Sciatic nerve (tissue), 2 donors: ENCODE results near the gene MAST4. TPM values are rescaled to one million over a fixed set of nuclear protein-coding genes. Genes with fewer than 3 reads are reported as not detected.
A peak's percentile ranks its signal among the peaks of the same experiment; 100 is the strongest.

ENCODE experiments used
- ATAC-seq: fragments of 200-7000 bp; cut with Tn5 transposase; one replicate; pipeline ENCODE4 v1.9.1; 2020; ENCODE audit warnings: mild to moderate bottlenecking, moderate library complexity
- DNase-seq: peaks from one replicate; pipeline ENCODE4 v3.0.0-alpha.2; 2020; ENCODE audit warnings: low spot score
- intact Hi-C: fragments of 100-400 bp; cut with DNase I; formaldehyde crosslinking; loops from one replicate; pipeline ENCODE4 v1.14.2; 2022
- total RNA-seq: library from RNA; stranded (reverse); fragmentation: NEBNext Ultra II Directional; extraction: Animal tissue kit (Norgen Biotek cat#: 25700); gene quantifications from one replicate; pipeline ENCODE4 v1.2.1, GENCODE V29; 2021
- donor health status: DM: no; HTN: no; CAD: no.
- donor health status: DM: no; HTN: no; CAD: no.

The MAST4 gene
- total RNA-seq, 1 donor from 2014 or later: 47.9 TPM

DNA sequence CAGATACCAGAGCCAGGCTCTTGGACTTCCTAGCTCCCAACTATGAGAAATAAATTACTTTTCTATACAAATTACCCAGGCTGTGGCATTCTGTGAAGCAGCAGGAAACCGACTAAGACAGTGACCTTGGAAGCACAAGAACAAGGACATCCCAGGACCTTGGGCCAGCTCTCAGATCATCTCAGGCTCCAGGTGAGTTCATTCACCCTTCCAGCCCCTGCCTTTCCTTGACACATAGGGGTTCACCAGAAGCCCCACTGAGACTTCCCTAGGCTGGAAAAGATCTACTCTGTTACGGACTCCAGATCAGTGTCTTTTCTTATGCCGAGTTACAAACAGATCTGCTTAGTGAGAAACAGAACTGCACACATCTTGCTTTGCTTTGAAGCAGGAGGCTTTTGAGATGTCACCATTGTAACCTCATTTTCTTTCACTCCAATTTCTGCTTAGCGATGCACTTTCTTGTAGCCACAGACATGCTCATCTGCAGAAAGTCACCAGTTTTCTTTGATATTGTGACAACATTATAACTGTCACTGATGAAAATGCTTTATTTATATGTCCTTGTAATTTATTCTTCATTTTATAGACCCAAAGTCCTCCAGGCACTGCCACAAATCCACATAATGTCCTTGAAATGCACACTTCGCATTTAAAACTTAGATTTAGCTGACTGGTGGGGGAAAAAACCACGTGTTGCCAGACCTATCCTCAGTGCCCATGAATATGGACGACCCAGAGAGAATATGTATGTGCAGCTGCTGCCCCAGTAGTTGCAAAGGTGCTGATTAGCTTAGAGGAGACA, 592.3 kb downstream of the MAST4 start:
- intact Hi-C loops: no loop called here
- DNase-seq (no peak), ATAC-seq (no peak)

DNA sequence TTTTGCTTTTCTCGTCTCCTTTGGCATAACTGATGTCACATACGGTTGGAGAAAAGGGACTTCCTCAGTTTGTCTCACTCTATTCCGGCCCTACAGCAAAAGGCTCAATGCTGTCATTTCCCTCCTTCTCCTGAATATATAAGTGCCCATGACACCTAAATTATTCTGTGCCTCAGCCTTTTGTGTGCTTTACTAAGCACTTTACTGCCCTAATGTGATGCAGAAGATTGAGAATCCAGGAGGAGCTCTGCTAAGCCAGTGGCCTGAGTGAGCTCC, 592.8 kb downstream of the MAST4 start:
- no peak for DNase-seq
- no peak for ATAC-seq

DNA sequence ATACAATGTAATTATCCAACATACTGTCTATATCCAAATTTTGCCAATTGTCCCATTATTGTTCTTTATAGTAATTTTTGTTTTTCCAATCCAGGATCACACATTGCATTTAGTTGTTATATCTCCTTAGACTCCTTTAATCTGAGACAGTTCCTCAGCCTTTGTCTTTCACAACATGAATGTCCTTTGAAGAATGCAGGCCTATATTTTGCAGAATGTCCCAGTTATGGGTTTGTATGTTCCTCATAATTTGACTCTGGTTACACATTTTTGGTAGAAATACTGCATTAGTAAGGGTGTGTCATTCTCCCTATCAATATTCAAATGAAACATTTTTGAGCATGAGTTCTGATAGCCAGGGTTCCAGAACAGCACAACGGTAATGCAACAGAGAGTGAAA, 593.7 kb downstream of the MAST4 start:
- ATAC-seq (no peak), DNase-seq (no peak)
- intact Hi-C loops: no loop called here

More for the DNA sequence above, 592.8 kb downstream of the MAST4 start:
- intact Hi-C loops: no loop called here

DNA sequence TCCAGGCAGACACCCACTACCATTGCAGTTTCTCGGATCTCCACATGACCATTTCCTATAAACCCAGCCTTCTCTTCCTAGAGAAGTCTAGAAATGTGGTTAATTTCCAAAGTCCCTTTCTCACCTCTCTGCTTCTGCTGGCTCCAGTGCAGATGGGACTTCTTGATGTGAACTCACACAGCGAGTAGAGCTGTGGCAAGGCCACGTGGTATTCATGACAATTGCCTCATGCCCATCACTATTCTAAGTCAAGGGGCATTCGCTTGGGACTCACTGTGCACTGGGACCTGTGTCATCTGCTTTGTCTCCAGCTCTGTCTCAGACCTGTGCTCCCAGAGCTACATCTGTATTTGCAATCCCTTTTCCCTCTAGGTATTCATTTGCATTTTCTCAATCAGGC, 594.2 kb downstream of the MAST4 start:
- intact Hi-C loops: no loop called here
- ATAC-seq: no peak
- DNase-seq: no peak

DNA sequence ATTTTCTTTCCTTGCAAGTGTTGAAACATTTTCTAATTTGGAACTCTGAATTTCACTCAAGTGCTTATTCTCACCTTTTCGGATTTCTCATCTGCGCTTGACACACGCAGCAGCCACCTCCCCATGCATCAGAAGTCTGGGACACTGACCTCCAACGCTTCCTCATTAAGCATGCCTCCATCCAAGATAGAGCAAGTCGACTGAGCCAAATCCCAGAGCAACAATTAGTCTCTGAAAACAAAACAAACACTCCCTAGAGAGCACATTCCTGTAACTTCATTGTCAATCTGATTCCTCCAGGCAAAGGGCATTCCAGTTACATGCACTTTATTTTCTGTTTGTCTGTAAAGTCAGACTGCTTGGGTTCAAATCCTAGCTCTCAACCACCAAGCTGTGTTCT, 594.7 kb downstream of the MAST4 start:
- no peak for ATAC-seq
- intact Hi-C loops: no loop called here

DNA sequence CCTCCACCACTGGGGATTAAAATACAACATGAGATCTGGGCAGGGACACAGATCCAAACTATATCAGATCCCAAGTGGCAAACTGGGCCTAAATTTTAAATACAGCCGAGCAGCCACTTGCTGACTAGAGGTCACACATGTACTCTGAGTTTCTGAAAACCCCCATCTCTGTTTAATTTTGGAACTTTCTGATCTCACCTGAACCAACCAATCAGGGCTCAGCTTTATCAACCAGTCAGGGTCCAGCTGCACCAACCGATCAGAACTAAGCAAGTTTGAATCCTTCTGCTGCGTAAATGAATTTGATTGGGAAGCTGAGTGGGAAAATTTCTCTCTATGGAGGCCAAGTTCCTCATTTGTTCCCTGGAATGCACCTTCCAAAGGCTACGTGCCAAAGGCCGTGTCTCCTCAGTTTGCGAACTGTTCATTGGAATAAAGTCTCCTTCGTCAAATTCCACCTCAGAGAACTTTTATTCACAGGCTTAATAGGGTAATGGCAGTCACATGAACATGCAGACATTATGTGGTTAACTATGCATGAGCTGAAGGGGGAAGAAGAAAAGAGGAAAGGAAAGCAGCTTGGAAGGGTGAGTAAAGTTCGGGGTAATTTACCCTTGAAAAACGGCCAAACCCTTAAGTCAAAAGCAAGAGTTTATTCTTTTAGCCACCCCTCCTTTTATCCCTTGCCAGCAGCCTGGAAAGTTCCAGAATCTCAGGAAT, 596.7 kb downstream of the MAST4 start:
- ATAC-seq: peak; percentile 50
- DNase-seq: no peak
- intact Hi-C loops: no loop called here

More for the DNA sequence above, 594.7 kb downstream of the MAST4 start:
- DNase-seq: no peak

DNA sequence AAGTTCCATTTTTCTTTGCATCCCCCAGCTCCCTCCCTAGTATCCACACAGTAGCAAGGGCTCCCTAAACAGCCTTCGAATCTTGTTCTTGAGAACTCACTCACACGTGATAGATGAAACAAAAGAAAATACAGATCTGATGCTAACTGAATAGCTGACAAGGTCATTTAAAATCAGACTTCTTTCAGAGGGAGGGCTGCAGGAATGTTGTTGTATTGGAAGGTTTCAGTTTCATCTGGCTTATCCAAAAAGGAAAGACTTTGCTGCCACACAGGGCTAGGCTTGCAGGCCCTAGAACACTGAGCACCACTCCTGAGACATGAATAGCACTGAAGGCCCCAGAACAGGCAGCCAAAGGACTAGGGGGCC, 597.2 kb downstream of the MAST4 start:
- DNase-seq: no peak
- intact Hi-C loops: no loop called here
- ATAC-seq: peak; percentile 23

DNA sequence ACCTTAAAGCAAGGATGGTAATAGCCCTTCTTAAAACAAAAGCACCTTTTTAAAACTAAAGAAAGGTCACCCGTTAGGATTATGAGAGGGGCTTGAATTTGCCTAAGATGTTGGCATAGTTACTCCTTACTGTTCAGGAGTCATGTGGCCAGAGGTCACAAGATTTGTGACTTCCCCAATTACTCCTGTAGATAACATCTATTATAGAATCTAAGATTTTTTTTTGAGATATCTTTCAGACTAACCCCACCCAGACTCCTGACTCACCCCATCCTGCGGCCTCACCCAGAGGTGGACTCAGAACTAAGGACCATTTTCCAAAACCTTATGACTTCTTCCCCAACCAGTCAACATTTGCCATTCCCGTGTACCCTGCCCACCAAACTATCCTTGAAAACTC, 598.0 kb downstream of the MAST4 start:
- intact Hi-C loops: no loop called here
- DNase-seq (no peak), ATAC-seq (no peak)

DNA sequence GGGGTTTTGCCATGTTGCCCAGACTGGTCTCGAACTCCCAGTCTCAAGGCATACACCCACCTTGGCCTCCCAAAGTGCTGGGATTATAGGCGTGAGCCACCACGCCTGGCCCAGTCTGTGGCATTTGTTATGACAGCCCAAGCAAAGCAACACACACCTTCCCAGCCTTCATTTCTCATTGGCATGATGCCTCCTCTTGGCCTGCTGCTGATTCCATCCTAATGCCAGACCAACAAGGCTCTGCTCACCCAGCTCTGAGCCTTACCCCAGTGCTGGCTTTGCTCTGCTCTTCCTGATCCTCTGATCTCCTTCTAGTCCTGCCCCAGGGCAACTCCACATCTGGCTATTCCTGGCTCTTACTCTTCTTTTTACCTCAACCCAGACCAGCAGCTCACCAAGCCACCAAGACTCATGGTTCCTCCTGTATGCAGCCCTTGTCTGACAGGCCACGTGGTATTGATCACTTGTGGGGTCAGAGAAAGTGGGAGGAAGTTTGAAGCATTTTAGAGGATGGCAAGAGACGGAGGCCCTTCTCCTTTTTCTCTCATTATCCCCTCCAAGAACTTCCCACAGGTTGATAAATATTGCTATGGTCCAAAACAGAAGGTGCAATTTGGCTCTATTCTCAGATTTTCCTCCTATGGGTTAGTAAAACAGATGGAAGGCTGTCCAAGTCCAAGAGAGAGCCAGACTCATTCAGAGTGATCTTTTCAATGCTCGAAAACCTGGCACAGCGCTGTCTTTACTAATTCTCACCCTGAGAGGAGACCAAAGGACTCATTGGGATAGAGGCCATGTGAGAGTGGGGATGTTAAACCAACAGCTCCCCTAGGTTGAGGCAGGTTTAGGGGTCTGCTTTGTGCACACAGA, 599.4 kb downstream of the MAST4 start:
- intact Hi-C loops: no loop called here
- no peak for ATAC-seq
- DNase-seq: no peak

DNA sequence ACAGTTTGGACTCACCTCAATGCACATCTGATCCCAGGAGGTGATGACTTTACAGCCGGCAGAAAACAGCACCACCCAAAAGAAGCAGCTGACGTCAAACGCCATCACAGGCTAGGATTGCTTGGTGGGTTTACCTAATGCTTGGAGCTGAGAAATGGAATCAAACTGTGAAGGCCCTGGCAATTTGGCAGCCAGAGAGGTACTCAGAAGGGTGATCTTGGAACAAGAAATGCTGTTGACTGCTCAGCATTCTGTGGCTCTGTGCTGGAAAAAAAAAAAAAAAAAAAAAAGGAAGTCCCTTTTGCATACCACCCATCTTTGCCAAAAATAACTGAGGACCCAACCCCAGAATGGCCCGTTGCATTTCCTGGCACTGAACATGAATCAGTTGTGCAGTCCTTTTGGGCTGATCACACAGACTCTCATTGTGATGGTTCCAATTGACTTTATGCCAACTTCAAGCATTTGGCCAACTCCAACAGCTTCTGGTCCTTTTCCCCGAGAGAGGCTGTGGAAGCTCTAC, 600.4 kb downstream of the MAST4 start, which contains the start of gene CD180:
Gene CD180, minus strand, starts transcription at position 263 of the 523 bp plus-strand sequence. Its CDS starts 158 bp downstream, at position 105.
- ATAC-seq (peak; percentile 66), DNase-seq (no peak)
- intact Hi-C loops: no loop called here

DNA sequence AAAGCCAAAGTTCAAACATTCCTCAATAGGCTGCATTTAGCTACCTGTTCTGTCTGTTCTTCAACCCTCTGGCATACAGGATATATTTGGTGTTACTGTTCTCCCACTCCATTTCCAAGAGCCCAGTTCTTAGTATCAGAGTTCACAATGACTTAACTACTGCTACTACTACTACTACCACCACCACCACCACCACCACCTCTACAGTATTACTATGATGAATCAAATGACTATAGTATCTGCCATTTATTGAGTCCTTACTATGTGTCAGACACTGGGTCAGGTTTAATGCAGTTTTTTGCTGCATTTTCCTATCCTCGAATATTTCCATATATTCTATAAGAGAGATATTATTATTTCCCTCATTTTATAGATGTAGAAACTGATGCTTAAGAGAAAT, 601.3 kb downstream of the MAST4 start:
- ATAC-seq: no peak
- intact Hi-C loops: no loop called here
- no peak for DNase-seq

DNA sequence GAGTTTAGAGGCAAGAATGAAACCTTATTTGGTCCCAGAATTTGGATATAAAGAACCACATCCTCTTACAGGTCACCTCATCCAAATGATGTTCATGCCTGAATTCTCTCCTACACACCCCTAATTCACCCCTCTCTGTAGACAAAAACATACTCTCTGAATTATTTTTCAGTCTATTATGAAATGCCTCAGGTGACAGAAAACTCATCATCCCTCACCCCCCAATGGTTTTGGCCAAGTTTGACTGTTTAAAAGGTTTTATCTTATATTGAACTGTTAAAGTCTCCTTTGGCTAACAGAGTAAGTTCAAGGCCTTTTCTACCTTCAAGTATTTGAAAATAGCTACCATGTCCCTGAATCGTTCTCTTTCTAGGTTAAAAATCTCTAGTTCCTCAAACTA, 602.7 kb downstream of the MAST4 start:
- no peak for DNase-seq
- intact Hi-C loops: no loop called here
- no peak for ATAC-seq

DNA sequence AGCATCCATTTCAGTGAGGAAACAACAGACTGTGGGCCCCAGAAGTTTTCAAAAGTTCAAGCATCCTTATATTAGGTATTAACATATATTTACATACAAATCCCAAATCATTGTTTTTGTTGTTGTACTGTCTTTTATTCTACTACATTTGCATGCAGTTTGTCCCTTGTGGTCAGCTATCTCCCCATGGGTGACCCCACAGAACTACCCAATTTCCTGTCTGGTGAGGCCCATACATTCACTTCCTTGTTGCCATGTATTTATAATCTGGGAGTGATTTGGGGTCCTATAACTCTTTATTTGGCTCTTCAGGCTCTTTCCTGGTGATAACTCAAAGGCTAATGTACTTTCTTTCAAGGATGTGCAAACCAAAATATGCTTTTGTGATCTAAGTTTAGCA, 603.7 kb downstream of the MAST4 start:
- intact Hi-C loops: loop anchor here (5.0 kb wide), 1 partner anchor 33 kb away; no protein-coding TSS in a partner anchor
- no peak for DNase-seq
- no peak for ATAC-seq

DNA sequence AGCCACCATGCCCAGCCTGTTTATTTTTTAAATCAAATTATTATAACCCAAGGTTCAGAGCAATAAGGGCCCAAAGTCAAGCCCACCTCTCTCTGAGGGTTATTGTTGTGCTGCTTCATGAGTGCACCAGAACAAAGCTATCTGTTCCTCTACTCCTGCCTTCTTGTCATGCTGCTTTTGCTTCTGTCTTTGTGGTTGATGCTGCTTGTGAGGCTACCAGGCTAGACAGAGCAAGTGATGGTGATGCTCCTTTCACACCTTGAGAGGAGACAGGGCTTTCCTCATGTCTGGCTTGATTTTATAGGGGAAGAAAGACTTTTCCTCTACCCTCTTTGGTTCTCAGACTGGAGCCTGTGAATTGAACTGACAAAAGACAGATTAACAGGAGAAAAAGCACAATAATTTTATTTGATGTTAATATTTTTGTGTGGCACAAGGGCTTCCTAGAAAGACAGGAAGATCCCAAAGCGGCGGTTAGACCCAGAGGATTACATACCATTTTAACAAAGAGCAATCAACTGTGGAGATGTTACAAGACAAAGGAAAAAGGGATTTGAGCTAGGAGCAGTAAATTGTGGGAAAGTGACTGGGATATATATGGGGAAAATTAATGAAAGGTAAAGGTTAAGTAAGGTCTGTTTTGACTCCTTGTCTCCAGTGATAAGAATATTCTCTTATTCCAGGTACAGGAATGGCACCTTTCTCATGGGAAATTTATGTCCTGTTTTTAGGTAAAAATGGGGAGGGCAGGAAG, 604.8 kb downstream of the MAST4 start:
- DNase-seq: no peak
- intact Hi-C loops: loop anchor here (5.0 kb wide), 1 partner anchor 34 kb away; no protein-coding TSS in a partner anchor
- ATAC-seq: no peak

DNA sequence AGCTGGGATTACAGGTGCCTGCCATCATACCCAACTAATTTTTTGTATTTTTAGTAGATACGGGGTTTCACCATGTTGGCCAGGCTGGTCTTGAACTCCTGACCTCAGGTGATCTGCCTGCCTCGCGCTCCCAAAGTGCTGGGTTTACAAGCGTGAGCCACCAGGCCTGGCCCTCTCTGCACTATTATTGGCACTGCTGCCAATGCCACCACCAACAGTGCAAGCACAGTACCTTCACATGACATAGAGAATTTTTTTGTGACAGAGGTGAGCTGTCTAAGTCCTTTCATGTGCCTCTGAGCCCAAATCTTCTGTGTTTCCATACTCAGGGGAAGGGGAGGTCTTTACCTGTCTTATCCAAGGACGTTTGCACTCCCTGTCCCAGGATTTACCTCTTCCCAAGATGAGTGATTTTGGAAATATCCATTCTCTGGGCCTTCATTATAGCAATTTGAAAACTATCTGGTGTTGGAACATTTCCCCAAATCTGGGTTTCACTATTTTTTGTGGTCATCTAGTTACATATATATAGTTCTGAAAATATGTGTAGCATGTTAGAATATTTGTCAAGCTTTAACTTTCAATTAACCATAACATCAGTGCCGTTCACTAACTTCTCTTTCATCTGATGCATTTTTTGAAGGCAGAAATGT, 605.8 kb downstream of the MAST4 start:
- intact Hi-C loops: loop anchor here (5.0 kb wide), 1 partner anchor 35 kb away; no protein-coding TSS in a partner anchor
- DNase-seq (no peak), ATAC-seq (no peak)

DNA sequence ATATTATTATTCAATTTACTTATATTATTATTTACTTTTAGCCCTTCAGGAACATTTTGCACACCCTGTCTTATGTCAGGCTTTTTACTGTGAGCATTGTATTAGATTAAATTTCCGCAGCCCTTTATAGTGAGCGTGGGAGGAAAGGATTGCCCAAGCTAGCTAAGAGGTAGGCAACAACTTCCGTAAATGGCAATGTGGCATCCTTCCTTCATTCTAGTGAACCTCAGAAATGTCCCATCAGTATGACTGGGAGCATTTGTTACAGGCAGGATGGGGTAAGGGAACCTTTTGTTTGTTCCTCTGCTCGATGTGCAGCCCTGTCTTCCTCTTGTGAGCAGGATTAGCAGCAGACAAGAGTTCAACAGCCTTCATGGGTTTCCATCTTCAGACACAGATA, 606.6 kb downstream of the MAST4 start:
- intact Hi-C loops: loop anchor here (5.0 kb wide), 1 partner anchor 36 kb away; no protein-coding TSS in a partner anchor

DNA sequence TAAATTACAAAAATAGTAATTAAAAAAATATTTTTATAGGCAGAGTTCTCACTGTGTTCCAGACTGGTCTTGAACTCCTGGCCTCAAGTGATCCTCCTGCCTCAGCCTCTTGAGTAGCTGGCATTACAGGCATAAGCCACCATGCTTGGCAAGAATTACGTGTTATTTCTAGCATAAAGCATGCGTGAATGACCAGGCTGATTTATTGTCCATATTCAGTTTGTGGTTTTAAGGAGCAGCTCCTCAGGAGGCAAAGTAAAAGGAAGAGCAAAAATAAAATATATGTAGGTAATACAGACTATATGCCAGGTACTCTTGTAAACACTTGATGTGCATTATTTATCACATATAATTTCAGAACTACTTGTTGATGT, 607.5 kb downstream of the MAST4 start:
- DNase-seq: no peak
- no peak for ATAC-seq
- intact Hi-C loops: loop anchor here (5.0 kb wide), 1 partner anchor 36 kb away; no protein-coding TSS in a partner anchor

More for the DNA sequence above, 606.6 kb downstream of the MAST4 start:
- peak; percentile 15 for ATAC-seq
- DNase-seq: no peak

DNA sequence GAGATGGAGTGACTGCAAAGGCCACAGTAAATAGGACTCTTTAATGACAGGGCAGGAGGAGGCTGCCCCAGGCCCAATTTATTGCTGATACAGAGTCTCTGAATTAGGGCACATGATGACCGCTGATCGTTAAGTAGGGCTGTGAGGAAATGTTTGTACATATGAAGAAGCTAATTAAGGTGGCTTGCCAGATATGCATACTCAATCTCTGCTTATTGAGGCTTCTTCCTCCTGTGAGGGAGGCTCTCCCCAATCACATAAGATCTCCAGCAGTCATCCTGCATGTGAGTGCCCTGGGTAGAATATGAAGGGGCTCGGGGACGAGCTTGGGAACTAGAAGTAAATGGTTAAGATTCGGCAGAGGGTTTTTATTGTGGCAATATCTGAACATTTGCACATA, 608.6 kb downstream of the MAST4 start:
- ATAC-seq (no peak), DNase-seq (no peak)
- intact Hi-C loops: loop anchor here (5.0 kb wide), 2 partner anchors 38 to 48 kb away; no protein-coding TSS in a partner anchor
